Right atrium auricular region (tissue), 2 donors: ENCODE data around the gene RNF150. TPM values are rescaled to one million over a fixed set of nuclear protein-coding genes. Genes with fewer than 3 reads are reported as not detected.
"Not testable (repeated sequence)": the region's sequence is repeated elsewhere in the genome, so short reads cannot be mapped to it uniquely, and the experiment has no call there.

Source experiments
- DNase-seq: peaks from one replicate; pipeline ENCODE4 v3.0.0-alpha.2; 2019; ENCODE audit warnings: low spot score
- H3K27ac ChIP-seq, 2 donors: fragments of 200-600 bp; sonication (generic); 1 replicate in 1 of 2; 2 replicates in 1 of 2; pipeline ENCODE4 v1.5.1; 2016 to 2019
- H3K27me3 ChIP-seq, 2 donors: fragments of 200-600 bp; sonication (generic); one replicate each; pipeline versions ENCODE4 v1.5.1 to v1.6.0; 2017 to 2019
- H3K36me3 ChIP-seq: fragments of 200-600 bp; sonication (generic); one replicate; pipeline ENCODE4 v1.5.1; 2016
- H3K4me1 ChIP-seq, 2 donors: fragments of 200-600 bp; sonication (generic); one replicate each; pipeline versions ENCODE4 v1.5.1 to v1.6.0; 2017 to 2019
- H3K4me3 ChIP-seq, 2 donors: fragments of 200-600 bp; sonication (generic); 1 replicate in 1 of 2; 2 replicates in 1 of 2; pipeline ENCODE4 v1.5.1; 2017 to 2019; ENCODE audit warnings: mild to moderate bottlenecking in 1 of 2, moderate library complexity in 1 of 2
- H3K9me3 ChIP-seq, 2 donors: fragments of 200-600 bp; sonication (generic); one replicate each; pipeline ENCODE4 v1.5.1; 2019
- CTCF ChIP-seq, 2 donors: fragments of 200-600 bp; sonication (generic); IDR thresholded peaks; one replicate each; pipeline ENCODE4 v1.5.1; 2019; ENCODE audit warnings: antibody characterized with exemption in 2 of 2
- total RNA-seq, 2 donors: library from RNA; depleted of rRNA; stranded (reverse); fragments of >200 nt; gene quantifications; one replicate each; pipeline ENCODE4 v1.1.0, GENCODE V29; 2016

RNF150 gene
- total RNA-seq, 2 donors from 2014 or later = 26.2 to 34.2 TPM

GRCh38 chr4:141170671-141171070, 37.4 kb upstream of the RNF150 start:
- no peaks in the 10 kb centered on the region for H3K9me3 ChIP-seq
- no peaks in the 10 kb centered on the region for H3K27me3 ChIP-seq
- TF ChIP-seq CTCF (IDR thresholded peaks at IDR 0.05) = no peak
- no peaks in the 10 kb centered on the region for H3K4me1 ChIP-seq
- no peak overlapping the region for H3K27ac ChIP-seq
- no peak for DNase-seq
- no peak overlapping the region for H3K4me3 ChIP-seq
- H3K36me3 ChIP-seq = no peaks in the 10 kb centered on the region

GRCh38 chr4:141169391-141169790, 36.1 kb upstream of the RNF150 start:
- DNase-seq = no peak
- Histone ChIP-seq H3K9me3 (no peaks in the 10 kb centered on the region), H3K27me3 (no peaks in the 10 kb centered on the region), H3K36me3 (no peaks in the 10 kb centered on the region), H3K4me1 (no peaks in the 10 kb centered on the region), H3K4me3 (no peak overlapping the region), H3K27ac (no peak overlapping the region)
- TF ChIP-seq CTCF (IDR thresholded peaks at IDR 0.05) = no peak

GRCh38 chr4:141165001-141165400, 31.7 kb upstream of the RNF150 start:
- H3K9me3 ChIP-seq, H3K36me3 ChIP-seq, H3K4me3 ChIP-seq, DNase-seq, H3K27me3 ChIP-seq, H3K27ac ChIP-seq, H3K4me1 ChIP-seq: not testable (repeated sequence)

GRCh38 chr4:141159027-141159426, 25.8 kb upstream of the RNF150 start:
- H3K4me1 ChIP-seq = no peaks in the 10 kb centered on the region
- H3K4me3 ChIP-seq = no peak overlapping the region

GRCh38 chr4:141158219-141158618, 24.9 kb upstream of the RNF150 start:
- Histone ChIP-seq H3K4me3 (no peak overlapping the region), H3K4me1 (no peaks in the 10 kb centered on the region), H3K36me3 (no peaks in the 10 kb centered on the region), H3K27me3 (no peaks in the 10 kb centered on the region), H3K27ac (no peak overlapping the region), H3K9me3 (no peaks in the 10 kb centered on the region)
- DNase-seq = no peak
- TF ChIP-seq CTCF (IDR thresholded peaks at IDR 0.05) = peak in 1 of 2 donors; percentile 65

More at GRCh38 chr4:141159027-141159426, 25.8 kb upstream of the RNF150 start:
- Histone ChIP-seq H3K9me3 (no peaks in the 10 kb centered on the region), H3K27me3 (no peaks in the 10 kb centered on the region), H3K27ac (no peak overlapping the region), H3K36me3 (no peaks in the 10 kb centered on the region)
- DNase-seq = no peak
- no peak for TF ChIP-seq CTCF (IDR thresholded peaks at IDR 0.05)

- Histone ChIP-seq H3K9me3 (no peaks in the 10 kb centered on the region), H3K4me1 (no peaks in the 10 kb centered on the region), H3K27me3 (no peaks in the 10 kb centered on the region), H3K4me3 (no peak overlapping the region), H3K36me3 (no peaks in the 10 kb centered on the region), H3K27ac (no peak overlapping the region)
- no peak for TF ChIP-seq CTCF (IDR thresholded peaks at IDR 0.05)
- DNase-seq = no peak
Observed at GRCh38 chr4:141155586-141155985, 22.3 kb upstream of the RNF150 start.
